ENCODE data around the gene MEN1. TPM values are rescaled to one million over a fixed set of nuclear protein-coding genes. Genes with fewer than 3 reads are reported as not detected.

The MEN1 gene
- total RNA-seq, 2 experiments from 2014 or later: 25.8 to 29.0 TPM

- H3K36me3 Mint-ChIP-seq (ENCODE audit: low read depth): no peaks in the 10 kb centered on the region
- no peaks in the 10 kb centered on the region for H3K9me3 Mint-ChIP-seq
- ChIA-PET CTCF (interaction anchor here (28.9 kb wide), 1 partner anchor 44 kb away, joined by 1168 read pairs; the partner anchor contains the start of gene EHD1), POLR2A (interaction anchor here (1.2 kb wide), 1 partner anchor 39 kb away, joined by 3 read pairs; no protein-coding TSS in a partner anchor)
- intact Hi-C loops (cut with micrococcal nuclease): loop anchor here (10.0 kb wide), 1 partner anchor 172 kb away; the partner anchor contains the start of gene ARL2
- DNase-seq: no peak
- no peak overlapping the region for H3K4me3 Mint-ChIP-seq
- H3K27ac Mint-ChIP-seq: no peak overlapping the region
- no peak for ATAC-seq
- H3K4me1 Mint-ChIP-seq (ENCODE audit: low read depth): peaks cover 17% of the 10 kb centered on the region
- TF ChIP-seq CTCF (IDR thresholded peaks at IDR 0.05): no peak
- no peaks in the 10 kb centered on the region for H3K27me3 Mint-ChIP-seq
These were observed 32.0 kb upstream of the MEN1 start for GRCh38 chr11:64842366-64842759.

DNA sequence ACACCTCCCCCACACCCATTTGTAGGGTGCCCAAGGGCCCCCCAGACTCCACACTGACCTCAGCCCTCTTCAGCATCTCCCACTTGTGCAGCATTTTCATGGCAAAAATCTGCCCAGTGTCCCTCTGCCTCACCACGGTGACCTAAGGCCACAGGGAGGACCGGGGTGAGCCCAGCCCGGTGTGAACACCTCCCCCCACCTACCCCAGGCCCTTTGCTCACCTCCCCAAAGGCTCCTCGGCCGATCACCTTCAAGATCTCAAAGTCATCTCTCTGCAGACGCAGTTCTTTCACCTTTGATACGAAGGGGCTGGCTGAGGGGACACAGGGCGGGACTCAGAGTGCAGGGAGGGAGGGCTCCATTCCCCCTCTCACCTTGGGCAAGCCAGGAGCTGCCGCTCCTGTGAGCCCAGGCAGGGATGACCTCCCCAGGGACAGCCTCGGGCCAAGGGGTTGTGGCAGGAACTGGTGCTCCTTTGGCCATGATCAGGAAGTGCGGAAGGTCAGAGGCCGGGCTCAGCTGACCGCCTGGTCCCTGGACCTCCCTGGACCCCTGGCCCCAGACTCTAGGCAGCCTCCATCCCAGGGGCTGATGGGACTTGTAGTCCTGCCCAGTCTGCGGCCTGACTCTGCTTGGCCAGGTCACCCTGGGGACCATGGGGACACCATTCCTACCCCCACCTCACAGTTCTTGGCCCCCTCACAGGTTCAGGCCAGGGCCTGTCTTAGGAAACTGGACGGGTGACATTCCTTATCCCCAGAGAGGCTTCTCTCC lies 31.4 kb upstream of the MEN1 start:
- no peak overlapping the region for H3K4me3 Mint-ChIP-seq
- intact Hi-C loops (cut with micrococcal nuclease): loop anchor here (10.0 kb wide), 1 partner anchor 173 kb away; the partner anchor contains the start of gene ARL2
- peaks cover 14% of the 10 kb centered on the region for H3K4me1 Mint-ChIP-seq (ENCODE audit: low read depth)
- H3K36me3 Mint-ChIP-seq (ENCODE audit: low read depth): no peaks in the 10 kb centered on the region
- no peak for TF ChIP-seq CTCF (IDR thresholded peaks at IDR 0.05)
- POLR2A ChIA-PET: no interaction called here
- no peaks in the 10 kb centered on the region for H3K27me3 Mint-ChIP-seq
- H3K9me3 Mint-ChIP-seq: no peaks in the 10 kb centered on the region
- ATAC-seq (no peak), DNase-seq (no peak)
- no peak overlapping the region for H3K27ac Mint-ChIP-seq
- CTCF ChIA-PET: interaction anchor here (1.2 to 28.9 kb wide), 2 partner anchors 45 to 173 kb away, joined by 3 to 1168 read pairs; partner anchors contain the start of gene EHD1

DNA sequence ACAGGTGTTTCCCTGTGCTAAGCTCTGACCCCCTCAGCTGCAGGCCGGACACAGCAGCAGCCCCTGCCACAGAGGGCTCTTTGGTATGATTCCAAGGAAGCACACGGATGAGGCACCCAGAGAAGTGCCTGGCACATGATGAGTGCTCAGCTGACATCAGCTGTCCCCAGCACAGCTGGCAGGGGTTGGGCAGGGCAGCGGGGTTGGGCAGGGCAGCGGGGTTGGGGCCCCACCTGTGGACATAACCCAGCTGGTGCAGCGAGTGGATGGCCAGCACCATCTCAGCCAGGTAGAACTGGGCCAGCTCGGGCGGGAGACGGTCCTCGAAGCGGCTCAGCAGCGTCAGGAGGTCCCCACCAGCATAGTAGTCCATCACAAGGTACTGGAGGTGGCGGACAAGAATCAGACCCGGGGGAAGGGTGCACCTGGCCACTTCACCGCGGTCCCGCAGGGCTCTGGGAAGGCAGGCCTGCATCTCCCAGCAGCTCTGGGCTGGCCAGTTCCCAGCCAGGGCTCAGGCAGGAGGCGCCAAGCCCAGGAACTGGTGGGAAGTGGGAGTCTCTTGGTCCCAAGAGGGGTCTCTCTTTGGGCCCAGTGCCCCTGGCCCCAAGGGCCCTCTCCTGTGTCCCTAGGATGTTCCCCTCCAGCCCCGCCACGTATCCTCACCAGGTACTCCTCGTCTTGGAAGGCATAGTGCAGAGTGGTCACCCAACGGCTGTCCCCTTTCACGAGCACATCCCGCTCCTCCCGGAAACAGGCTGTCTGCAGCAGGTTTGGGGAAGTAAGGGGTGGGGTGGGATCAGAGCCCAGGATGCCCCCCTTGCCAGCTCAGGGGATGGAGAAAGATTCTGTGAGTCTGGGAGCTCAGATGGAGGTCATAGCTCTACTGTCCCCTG lies 29.8 kb upstream of the MEN1 start:
- ChIA-PET CTCF (interaction anchor here (1.2 to 1.6 kb wide), 2 partner anchors 9 to 96 kb away, joined by 3 to 4 read pairs; no protein-coding TSS in a partner anchor), POLR2A (no interaction called here)
- Mint-ChIP-seq H3K4me3 (no peak overlapping the region), H3K27me3 (no peaks in the 10 kb centered on the region), H3K27ac (no peak overlapping the region), H3K36me3 (ENCODE audit: low read depth) (no peaks in the 10 kb centered on the region), H3K9me3 (no peaks in the 10 kb centered on the region), H3K4me1 (ENCODE audit: low read depth) (peaks cover 10% of the 10 kb centered on the region)
- intact Hi-C loops (cut with micrococcal nuclease): loop anchor here (10.0 kb wide), 1 partner anchor 175 kb away; the partner anchor contains the start of gene ARL2
- ATAC-seq (no peak), DNase-seq (no peak)
- TF ChIP-seq CTCF (IDR thresholded peaks at IDR 0.05): no peak

GRCh38 chr11:64839335-64839734 lies 29.0 kb upstream of the MEN1 start:
- no peak overlapping the region for H3K27ac Mint-ChIP-seq
- peaks cover 8% of the 10 kb centered on the region for H3K4me1 Mint-ChIP-seq (ENCODE audit: low read depth)
- H3K4me3 Mint-ChIP-seq: no peak overlapping the region
- DNase-seq: no peak
- POLR2A ChIA-PET: no interaction called here
- CTCF ChIA-PET: interaction anchor here (1.6 kb wide), 1 partner anchor 9 kb away, joined by 4 read pairs; no protein-coding TSS in a partner anchor
- H3K9me3 Mint-ChIP-seq: no peaks in the 10 kb centered on the region
- no peak for TF ChIP-seq CTCF (IDR thresholded peaks at IDR 0.05)
- no peaks in the 10 kb centered on the region for H3K27me3 Mint-ChIP-seq
- ATAC-seq: no peak
- H3K36me3 Mint-ChIP-seq (ENCODE audit: low read depth): no peaks in the 10 kb centered on the region
- intact Hi-C loops (cut with micrococcal nuclease): no loop called here

Data from activated CD8-positive, alpha-beta T cell treated with anti-CD3 and anti-CD28 coated beads for 36 hours (primary cell).